NCI-H146 treated with DMSO at 0.1 percent for 48 hours (cell line): ENCODE measurements around the gene EPX.

Experiments
- DNase-seq: peaks from one replicate; lab custom pipeline; 2025; ENCODE audit not compliant: unreplicated experiment; lab: John Stamatoyannopoulos, UW

EPX gene

DNA sequence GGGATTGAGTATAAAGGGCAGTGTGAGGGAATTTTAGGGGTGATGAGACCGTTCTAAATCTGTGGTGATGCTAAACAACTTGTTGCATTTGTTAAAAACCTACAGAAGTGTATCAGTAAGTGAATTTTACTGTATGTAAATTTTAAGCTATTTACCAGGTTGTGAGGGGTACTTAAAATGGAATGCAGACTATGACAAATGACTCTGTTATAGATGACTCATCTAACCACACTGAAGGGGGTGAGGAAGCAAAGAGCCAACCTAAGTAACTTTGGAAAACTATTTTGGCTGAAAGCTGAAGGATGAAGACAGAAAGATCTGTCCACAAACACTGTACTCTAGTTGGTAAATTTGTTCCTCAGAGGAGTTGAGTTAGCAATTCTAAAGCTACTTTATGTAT is 31.8 kb downstream of the EPX start:
- no peak for DNase-seq

GRCh38 chr17:58227733-58228132 is 35.2 kb downstream of the EPX start:
- no peak for DNase-seq

DNA sequence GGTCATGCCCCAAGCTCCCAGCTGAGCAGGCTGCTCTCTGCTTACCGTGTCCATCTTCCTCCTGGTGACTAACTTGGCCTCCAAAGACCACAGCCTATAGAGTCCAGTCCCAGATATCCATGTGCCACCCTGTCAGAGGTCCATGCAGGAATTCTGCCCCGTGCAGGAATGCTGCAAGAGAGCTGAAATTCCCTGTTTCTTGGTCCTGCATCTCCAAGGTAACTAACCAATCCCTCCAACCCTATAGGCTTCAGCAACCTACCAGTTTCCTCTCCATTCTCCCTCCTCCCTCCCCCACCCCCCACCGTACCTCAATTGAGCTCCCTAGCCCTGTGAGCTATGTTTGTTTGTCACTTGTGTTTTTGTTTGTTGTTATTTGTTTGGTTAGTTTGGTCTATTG is 36.2 kb downstream of the EPX start:
- no peak for DNase-seq

GRCh38 chr17:58229384-58229783 is 36.9 kb downstream of the EPX start:
- no peak for DNase-seq

- no peak for DNase-seq
Measured at GRCh38 chr17:58229881-58230280, 37.4 kb downstream of the EPX start.

DNA sequence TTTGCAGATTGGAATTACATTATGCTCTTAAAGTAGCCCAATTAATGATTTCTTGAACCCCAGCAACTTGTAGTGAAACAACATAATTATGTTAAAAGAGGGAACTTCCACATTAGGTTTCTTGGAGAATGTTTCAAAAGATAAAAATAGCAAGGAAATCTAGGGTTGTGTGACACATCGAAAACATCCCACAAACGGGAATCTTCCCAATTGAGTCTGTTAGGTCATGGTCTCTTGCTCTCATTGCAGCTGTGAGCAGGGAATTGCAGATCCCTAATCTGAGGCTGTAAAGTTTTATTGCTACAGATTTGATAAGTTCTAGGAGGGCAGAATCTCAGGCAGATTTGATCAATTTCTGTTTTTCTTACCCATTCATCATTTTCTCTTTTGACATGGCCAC is 39.1 kb downstream of the EPX start:
- no peak for DNase-seq

DNA sequence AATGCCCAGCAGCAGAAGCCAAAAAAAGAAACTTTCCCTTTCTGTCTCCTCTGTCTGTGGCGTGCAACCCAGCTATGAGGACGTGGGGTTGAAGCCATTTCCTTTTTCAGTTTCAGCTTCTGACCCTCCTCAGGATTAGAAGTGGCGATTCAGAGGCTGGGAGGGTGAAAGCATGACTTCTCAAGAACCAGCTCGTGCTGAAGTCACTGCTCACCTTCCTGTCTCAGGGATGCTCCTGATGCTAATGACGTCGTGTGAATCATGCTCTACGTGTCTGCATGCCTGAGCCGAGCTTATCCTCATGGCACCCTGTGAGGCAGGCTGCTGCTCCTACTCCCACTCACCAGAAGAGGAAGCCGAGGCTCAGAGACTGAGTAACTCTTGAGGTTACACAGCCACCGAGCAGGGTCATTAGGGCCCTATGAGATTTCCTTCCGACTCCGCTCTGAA is 40.2 kb downstream of the EPX start:
- no peak for DNase-seq

DNA sequence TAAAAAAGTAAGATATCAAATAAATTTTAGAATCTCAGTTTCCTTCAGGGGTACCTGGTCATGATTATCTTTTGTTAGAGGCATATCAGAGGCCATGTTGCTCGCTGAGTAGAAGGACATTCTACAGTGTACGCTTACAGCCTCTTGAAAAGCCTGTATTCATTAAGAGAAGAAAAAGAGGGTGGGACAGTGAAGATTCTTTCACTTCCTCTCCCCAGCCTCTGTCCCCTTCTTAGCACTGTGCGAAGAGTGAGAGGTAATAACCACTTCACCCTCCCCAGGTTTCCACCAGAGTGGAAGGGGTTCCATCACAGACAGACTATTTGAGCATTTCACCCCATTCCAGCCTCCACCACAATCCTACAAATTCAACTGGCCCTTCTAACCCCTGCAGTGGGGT is 41.0 kb downstream of the EPX start:
- DNase-seq, result no peak

- DNase-seq, result no peak
Measured at GRCh38 chr17:58234512-58234911, 42.0 kb downstream of the EPX start.

DNA sequence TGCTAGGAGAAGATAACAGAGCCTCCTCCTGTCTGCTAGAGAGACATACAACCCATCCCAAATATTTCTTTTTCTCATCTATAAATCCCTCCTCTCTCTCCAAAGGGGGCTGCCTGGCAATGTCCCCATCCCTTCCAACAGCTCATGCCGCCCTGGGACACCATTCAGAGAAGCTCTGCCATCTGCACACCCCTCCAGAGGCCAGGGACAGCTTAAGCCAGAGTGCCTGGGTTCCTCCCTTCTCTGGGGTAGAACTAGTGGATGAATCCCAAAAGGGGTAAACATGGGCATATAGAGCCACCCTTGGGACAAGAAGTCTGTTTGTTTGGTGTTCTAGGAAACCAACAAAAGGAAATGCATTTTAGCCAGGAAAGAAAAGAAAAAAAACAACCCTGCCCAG is 43.3 kb downstream of the EPX start:
- DNase-seq, result no peak

DNA sequence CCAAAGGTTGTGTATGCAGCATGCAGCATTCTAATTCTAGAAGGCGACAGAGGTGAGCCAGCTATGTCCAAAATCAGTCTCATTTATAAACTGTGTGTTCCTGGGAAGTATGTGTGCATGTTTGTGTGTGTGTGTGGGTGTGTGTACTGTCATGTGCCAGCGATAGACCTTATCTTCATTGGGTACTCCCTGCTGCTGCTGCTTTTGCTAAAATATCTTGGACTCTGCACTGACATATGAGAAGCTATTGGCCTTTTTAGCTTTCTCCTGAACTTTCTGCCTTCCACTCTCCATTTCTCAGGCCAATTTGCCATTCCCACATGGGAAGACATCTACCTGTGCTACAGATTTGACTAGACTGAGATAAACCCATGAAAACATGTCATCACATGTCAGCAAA is 43.9 kb downstream of the EPX start:
- no peak for DNase-seq

DNA sequence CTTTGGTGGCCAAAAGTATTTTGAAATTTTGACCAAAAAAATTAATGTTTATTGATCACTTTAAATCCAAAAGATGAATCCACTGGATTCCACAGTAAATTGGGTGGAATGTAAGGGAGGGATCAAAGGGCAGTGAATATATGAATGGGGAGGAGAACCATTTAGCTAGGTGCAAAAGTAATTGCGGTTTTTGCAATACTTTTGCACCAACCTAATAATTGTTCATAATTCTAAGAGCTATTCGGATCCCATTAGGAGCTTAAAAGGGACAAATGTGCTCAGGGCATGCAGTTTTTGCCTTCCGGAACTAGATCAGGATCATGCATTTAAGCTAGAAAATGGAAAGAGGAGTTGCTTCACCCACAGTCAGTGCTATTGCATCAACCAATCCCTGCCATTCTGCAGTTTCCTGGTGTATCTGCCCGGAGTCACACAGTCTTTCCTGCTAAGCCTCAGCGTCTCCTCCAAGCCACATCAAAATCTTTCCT is 45.7 kb downstream of the EPX start, which contains the start of gene LPO:
Gene LPO (plus strand): TSS at position 438 of the 488 bp plus-strand sequence. CDS start 4,396 bp downstream, outside the sequence.
- no peak for DNase-seq

- no peak for DNase-seq
Measured at GRCh38 chr17:58239987-58240386, 47.5 kb downstream of the EPX start.

DNA sequence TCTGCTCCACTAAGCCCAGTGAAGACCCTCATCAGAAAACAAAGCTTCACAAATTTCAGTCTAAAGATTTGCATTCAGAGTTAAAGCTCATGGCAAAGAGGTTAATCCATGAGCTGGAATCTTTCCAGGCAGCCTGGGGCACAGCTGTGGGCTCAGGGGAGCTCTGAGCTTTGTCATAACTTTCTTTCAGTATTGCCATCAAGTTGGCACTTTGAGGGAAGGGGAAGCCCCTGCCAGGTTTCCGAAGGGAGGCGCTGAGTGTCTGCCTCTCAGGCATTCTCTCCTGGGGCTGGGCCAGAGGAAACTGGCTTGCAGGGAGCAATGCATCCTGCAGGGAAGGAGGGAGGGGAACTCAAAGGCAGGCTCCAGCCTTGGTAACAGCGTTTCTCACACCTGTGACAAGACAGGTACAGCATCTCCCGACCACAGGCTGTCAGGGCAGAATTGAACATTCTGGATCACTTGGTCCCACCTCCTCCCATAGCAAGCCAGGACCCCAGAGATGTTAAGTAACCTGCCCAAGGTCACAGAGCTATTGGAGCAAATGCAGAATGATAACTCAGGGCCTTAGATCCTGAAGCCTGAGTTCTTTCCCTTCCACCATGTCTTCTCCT is 49.8 kb downstream of the EPX start:
- DNase-seq, result no peak

DNA sequence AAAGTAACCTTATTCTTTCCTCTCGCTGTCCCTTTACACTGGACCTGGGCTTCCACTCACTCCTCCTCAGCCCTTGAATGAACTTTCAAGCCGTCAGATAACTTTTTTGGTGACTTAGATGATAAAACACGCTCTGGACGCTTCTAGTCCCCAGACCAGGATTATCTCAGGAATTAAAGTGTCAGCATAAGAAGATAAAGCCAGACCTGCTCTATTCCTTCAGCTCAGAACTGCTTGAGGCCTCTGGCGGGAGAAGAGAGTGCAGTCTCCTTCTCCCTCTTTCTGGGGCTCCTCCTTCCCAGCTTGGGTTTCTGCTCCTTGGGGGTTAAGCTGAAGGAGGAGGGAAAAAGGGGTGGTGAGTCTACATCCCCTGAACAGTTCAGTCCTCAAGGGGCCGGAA is 52.4 kb downstream of the EPX start:
- no peak for DNase-seq

DNA sequence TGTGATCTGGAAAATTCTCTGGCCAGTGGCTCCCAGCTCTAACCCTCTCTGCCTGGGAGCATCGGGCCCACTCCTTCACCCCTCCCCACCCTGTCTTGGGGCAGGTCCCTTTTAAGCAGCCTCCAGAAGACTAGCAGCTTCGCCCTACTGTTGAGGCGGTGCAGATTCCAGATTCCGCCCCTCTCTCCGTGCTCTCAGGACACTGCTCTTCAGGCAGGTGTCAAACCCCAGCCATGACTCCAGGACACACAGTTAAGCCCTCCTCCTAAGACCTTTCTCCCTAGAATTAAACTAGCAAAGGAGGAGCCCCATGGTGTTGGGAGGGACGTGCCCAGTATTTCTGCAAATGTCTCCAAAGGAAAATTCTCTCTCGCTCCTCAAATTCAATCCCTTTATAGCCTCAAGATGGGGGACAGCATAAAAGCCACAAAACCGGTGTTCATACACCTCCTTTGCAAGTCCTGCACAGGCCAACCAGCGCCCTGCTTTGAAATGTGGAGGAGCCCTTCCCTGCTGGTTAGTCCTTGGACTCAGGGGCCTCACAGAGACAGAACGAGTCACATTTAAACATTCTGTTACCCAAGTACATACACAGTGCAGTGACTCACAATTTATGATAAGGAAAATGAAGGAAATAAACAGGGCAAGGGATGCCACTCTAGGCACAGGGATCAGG is 53.0 kb downstream of the EPX start:
- DNase-seq, result no peak

DNA sequence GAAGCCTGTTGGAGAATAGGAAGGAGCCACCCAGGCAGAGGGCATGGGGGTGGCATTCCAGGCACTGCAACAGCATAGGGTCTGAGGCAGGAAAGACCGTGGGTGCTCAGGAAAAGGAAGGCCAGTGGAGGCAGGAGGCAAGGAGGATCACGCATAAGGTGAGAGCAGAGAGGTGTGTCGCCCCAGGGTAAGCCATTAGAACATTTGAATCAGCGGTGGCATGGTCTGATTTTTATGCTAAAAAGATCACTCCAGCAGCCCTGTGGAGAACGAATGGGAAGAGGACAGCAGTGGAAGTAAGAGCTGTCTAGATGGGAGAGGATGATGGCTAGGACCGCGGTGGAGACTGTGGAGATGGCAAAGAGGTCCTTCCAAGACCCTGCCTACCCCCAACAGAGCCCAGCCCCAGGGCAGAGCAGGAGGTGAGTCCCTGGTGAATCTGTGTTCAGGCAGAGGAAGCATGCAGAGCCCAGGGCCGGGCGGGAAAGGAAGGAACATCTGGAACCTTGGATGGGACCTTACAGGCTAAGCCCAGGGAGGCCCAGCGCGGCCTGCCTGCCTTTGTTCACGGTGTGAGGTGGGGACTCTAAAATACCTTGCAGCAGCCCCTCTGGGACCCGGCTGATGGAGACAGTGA is 53.7 kb downstream of the EPX start:
- DNase-seq, result no peak

DNA sequence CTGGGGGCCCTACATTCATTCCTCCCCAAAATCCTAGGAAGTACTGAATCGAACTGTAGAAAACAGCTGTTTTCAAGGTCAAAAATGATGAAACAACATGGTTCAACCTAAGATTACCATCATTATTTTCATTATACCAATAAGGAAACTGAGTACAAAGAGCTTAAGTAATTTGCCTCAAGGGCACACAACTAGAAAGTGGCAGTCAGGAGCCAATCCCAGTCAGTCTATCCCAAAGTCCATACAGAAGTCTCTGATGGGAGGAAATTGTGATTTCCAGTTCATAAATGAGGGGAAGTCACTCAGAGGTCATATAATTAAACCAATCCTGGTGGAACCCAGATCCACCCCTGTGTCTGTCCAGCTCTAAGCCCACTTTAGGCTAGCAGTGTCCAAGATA is 54.3 kb downstream of the EPX start:
- DNase-seq, result no peak

- DNase-seq, result no peak
Measured at GRCh38 chr17:58247511-58248363, 55.2 kb downstream of the EPX start.

GRCh38 chr17:58248955-58249269 is 56.4 kb downstream of the EPX start:
- no peak for DNase-seq
